ENCODE data around the gene CD226. TPM values are rescaled to one million over a fixed set of nuclear protein-coding genes. Genes with fewer than 3 reads are reported as not detected.

Gene CD226
- total and polyA plus RNA-seq, 10 of the 15 experiments (the other 5 are each of a cell fraction or from before 2014, with no cell fraction given), result 12.9 to 68.8 (median 47.3) TPM

DNA sequence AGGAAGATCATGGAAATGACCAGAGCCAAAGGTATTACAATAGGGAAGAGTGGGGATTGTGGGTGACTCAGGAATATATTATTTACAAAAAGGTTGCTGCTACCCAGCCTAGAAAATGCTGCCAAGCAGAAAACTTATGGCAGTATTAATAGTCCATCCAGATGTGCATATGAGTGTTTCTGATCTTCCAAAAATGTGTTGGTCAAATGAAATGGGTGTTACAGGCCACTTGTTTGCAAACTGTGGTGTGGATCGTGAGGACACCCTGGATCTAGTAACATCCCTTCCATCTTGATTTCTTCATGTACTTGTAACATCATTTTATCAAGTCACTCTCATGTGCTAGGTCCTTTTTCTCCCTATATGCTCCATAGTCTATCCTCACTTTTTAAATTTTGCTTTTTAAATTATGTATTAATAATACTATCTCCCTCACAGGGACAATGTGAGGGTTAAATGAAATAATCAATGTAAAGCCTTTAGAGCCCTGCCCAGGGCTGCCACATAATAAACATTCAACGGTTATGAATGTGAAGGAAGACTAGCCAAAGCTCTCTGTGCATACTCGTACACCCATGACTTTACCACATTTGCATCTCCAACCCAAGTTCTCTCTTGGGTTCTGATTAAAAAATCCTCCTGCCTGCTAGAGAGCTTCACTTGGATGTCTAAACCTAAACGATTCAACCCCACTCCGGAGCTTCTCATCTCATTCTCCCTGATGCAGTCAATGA, 18.5 kb downstream of the CD226 start:
- no peak for DNase-seq (ENCODE audit: low read depth, low spot score)
- Histone ChIP-seq H2AFZ (ENCODE audit: control insufficient read depth, low read depth, low read length) (no peak overlapping the region), H3K79me2 (ENCODE audit: control insufficient read depth, insufficient read depth, low read length) (peaks cover 15% of the 10 kb centered on the region), H3K4me3 (no peak overlapping the region), H3K4me1 (ENCODE audit: control insufficient read depth, insufficient read depth, low read length) (no peaks in the 10 kb centered on the region), H3K4me2 (ENCODE audit: control insufficient read depth, insufficient read depth) (no peak overlapping the region), H3K27me3 (replicated peaks in 1 of 2; ENCODE audit: control insufficient read depth in 2 of 2, insufficient read depth in 2 of 2, low read length in 1 of 2) (no peaks in the 10 kb centered on the region), H4K20me1 (ENCODE audit: control insufficient read depth, insufficient read depth) (no peaks in the 10 kb centered on the region), H3K9me3 (replicated peaks; ENCODE audit: control insufficient read depth, insufficient read depth, low read length) (no peaks in the 10 kb centered on the region; the same call in 2 of the 3 replicates), H3K36me3 (ENCODE audit: control insufficient read depth in 2 of 2, insufficient read depth in 2 of 2, low read length in 1 of 2) (peaks cover 2 to 9% of the 10 kb centered on the region in 2 experiments), H3K27ac (ENCODE audit: control insufficient read depth, insufficient read depth) (no peak overlapping the region), H3K9ac (ENCODE audit: control insufficient read depth, insufficient read depth, low read length) (no peak overlapping the region)
- RAD21 ChIA-PET (ENCODE audit: unreplicated experiment), result no interaction called here
- POLR2A ChIA-PET, result no interaction called here
- no peak for FAIRE-seq
- CTCF ChIA-PET, result no interaction called here
- intact Hi-C loops (cut with micrococcal nuclease; ENCODE audit: unreplicated experiment), result no loop called here
- no peak for ATAC-seq
- SMC1A ChIA-PET (ENCODE audit: uncharacterized antibody, unreplicated experiment), result interaction anchor here (1.4 kb wide), 1 partner anchor 89 kb away, joined by 3 read pairs; no protein-coding TSS in a partner anchor
- no TSS peak for BruUV-seq (replicated peaks)
- 71% methylated on average over 5 of the region's 5 CpGs for WGBS (ENCODE audit: insufficient coverage, insufficient replicate concordance, low lambda C conversion rate, missing lambda C conversion rate)
- in situ Hi-C loops (cut with MboI), result no loop called here
- TF ChIP-seq RFX5 (IDR thresholded peaks at IDR 0.05; ENCODE audit: low read depth, low read length) (no peak), RUNX3 (IDR thresholded peaks at IDR 0.05; ENCODE audit: low read length) (no peak), E4F1 (IDR thresholded peaks at IDR 0.05; ENCODE audit: borderline replicate concordance, partially characterized antibody) (no peak), FOXK2 (IDR thresholded peaks at IDR 0.05) (no peak), NR2C2 (IDR thresholded peaks at IDR 0.05; ENCODE audit: borderline replicate concordance, control insufficient read depth, insufficient read length, low read depth) (no peak), PML (IDR thresholded peaks at IDR 0.05; ENCODE audit: low read length) (no peak), SUPT20H (IDR thresholded peaks at IDR 0.05; ENCODE audit: borderline replicate concordance, control insufficient read depth, low read depth, low read length) (no peak)
